Measurements from ENCODE around the gene TTC38.

TTC38 gene

GRCh38 chr22:46224898-46225290, 42.9 kb upstream of the TTC38 start:
- TF ChIP-seq CTCF (IDR thresholded peaks at IDR 0.05; ENCODE audit: low read depth, low read length), result no peak
- TF ChIP-seq EZH2phosphoT487 (IDR thresholded peaks at IDR 0.05; ENCODE audit: low read depth), result no peak
- H3K4me3 ChIP-seq (ENCODE audit: low read length), result no peak overlapping the region
- no peak overlapping the region for H3K9ac ChIP-seq (ENCODE audit: low read length)
- H3K27ac ChIP-seq (ENCODE audit: low read length), result no peak overlapping the region
- H4K20me1 ChIP-seq (ENCODE audit: insufficient read depth, low read length), result no peaks in the 10 kb centered on the region
- H3K9me3 ChIP-seq (ENCODE audit: insufficient read depth, low read length), result no peaks in the 10 kb centered on the region
- H3K27me3 ChIP-seq (ENCODE audit: low read depth, low read length), result no peaks in the 10 kb centered on the region
- H3K4me1 ChIP-seq (ENCODE audit: low read length), result peaks cover 17% of the 10 kb centered on the region
- no peak overlapping the region for H2AFZ ChIP-seq (ENCODE audit: low read depth, low read length)
- H3K4me2 ChIP-seq (ENCODE audit: low read length), result no peak overlapping the region
- peaks cover 25% of the 10 kb centered on the region for H3K36me3 ChIP-seq (replicated peaks; ENCODE audit: low read depth, low read length)
- H3K79me2 ChIP-seq (ENCODE audit: low read length), result no peaks in the 10 kb centered on the region

DNA sequence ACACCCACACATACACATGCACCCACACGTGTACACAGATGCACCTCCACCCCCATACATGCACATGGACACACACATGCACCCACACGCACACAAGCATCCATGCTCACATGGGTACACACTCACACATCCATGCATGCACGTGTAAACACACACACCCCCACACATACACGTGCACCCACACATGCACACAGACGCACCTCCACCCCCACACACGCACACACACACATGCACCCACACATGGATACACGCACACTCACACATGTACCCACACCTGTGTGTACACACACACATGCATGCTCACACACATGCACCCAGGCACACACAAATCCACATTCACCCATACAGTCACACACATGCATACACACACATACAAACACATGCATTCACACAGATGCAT, 42.2 kb upstream of the TTC38 start:
- Histone ChIP-seq H3K9me3 (ENCODE audit: insufficient read depth, low read length) (no peaks in the 10 kb centered on the region), H3K36me3 (replicated peaks; ENCODE audit: low read depth, low read length) (peaks cover 18% of the 10 kb centered on the region), H3K4me2 (ENCODE audit: low read length) (no peak overlapping the region), H3K9ac (ENCODE audit: low read length) (no peak overlapping the region), H4K20me1 (ENCODE audit: insufficient read depth, low read length) (no peaks in the 10 kb centered on the region), H3K27me3 (ENCODE audit: low read depth, low read length) (no peaks in the 10 kb centered on the region), H3K4me1 (ENCODE audit: low read length) (peaks cover 10% of the 10 kb centered on the region), H2AFZ (ENCODE audit: low read depth, low read length) (no peak overlapping the region), H3K27ac (ENCODE audit: low read length) (no peak overlapping the region), H3K79me2 (ENCODE audit: low read length) (no peaks in the 10 kb centered on the region), H3K4me3 (ENCODE audit: low read length) (no peak overlapping the region)
- TF ChIP-seq EZH2phosphoT487 (IDR thresholded peaks at IDR 0.05; ENCODE audit: low read depth) (no peak), CTCF (IDR thresholded peaks at IDR 0.05; ENCODE audit: low read depth, low read length) (no peak)

DNA sequence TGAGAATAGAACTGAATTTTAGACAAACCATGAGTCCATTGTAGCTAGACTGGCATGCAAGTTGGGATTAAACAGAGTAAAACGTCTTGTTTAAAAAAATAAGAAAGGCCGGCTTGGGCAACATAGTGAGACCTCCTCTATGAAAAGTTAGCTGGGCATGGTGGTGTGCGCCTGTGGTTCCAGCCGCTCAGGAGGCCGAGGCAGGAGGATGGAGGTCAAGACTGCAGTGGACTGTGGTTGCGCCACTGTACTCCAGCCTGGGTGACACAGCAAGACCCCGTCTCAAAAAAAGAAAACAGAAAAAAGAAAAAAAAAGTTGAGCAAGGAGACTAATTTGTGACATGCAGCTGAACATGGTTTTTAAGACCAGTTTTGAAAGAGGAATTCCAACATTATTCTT, 41.2 kb upstream of the TTC38 start:
- no peak overlapping the region for H3K4me3 ChIP-seq (ENCODE audit: low read length)
- H3K79me2 ChIP-seq (ENCODE audit: low read length), result no peaks in the 10 kb centered on the region
- H3K4me2 ChIP-seq (ENCODE audit: low read length), result no peak overlapping the region
- peaks cover 16% of the 10 kb centered on the region for H3K36me3 ChIP-seq (replicated peaks; ENCODE audit: low read depth, low read length)
- H3K9ac ChIP-seq (ENCODE audit: low read length), result no peak overlapping the region
- no peaks in the 10 kb centered on the region for H3K27me3 ChIP-seq (ENCODE audit: low read depth, low read length)
- peaks cover under 1% of the 10 kb centered on the region; the same call in 1 of the 2 replicates for H3K4me1 ChIP-seq (ENCODE audit: low read length)
- H2AFZ ChIP-seq (ENCODE audit: low read depth, low read length), result no peak overlapping the region
- H3K9me3 ChIP-seq (ENCODE audit: insufficient read depth, low read length), result no peaks in the 10 kb centered on the region
- H3K27ac ChIP-seq (ENCODE audit: low read length), result no peak overlapping the region
- H4K20me1 ChIP-seq (ENCODE audit: insufficient read depth, low read length), result no peaks in the 10 kb centered on the region
- no peak for TF ChIP-seq CTCF (IDR thresholded peaks at IDR 0.05; ENCODE audit: low read depth, low read length)
- no peak for TF ChIP-seq EZH2phosphoT487 (IDR thresholded peaks at IDR 0.05; ENCODE audit: low read depth)

- Histone ChIP-seq H3K27ac (ENCODE audit: low read length) (no peak overlapping the region), H3K9ac (ENCODE audit: low read length) (no peak overlapping the region), H3K4me1 (ENCODE audit: low read length) (no peaks in the 10 kb centered on the region), H3K27me3 (ENCODE audit: low read depth, low read length) (no peaks in the 10 kb centered on the region), H3K4me3 (ENCODE audit: low read length) (no peak overlapping the region), H3K36me3 (replicated peaks; ENCODE audit: low read depth, low read length) (peaks cover 14% of the 10 kb centered on the region), H4K20me1 (ENCODE audit: insufficient read depth, low read length) (no peaks in the 10 kb centered on the region), H2AFZ (ENCODE audit: low read depth, low read length) (no peak overlapping the region), H3K9me3 (ENCODE audit: insufficient read depth, low read length) (no peaks in the 10 kb centered on the region), H3K79me2 (ENCODE audit: low read length) (no peaks in the 10 kb centered on the region), H3K4me2 (ENCODE audit: low read length) (no peak overlapping the region)
- TF ChIP-seq CTCF (IDR thresholded peaks at IDR 0.05; ENCODE audit: low read depth, low read length), result no peak
These were observed 38.1 kb upstream of the TTC38 start for GRCh38 chr22:46229701-46230100.

Measured in OCI-LY3 (cell line).